SW 1271 (cell line): ENCODE measurements around the gene DLG2.

Source experiments
- DNase-seq, 2 experiments: peaks; one replicate each; lab custom pipeline; 2025; lab: John Stamatoyannopoulos, UW

DLG2 gene

GRCh38 chr11:84563356-84563755, 1063.8 kb downstream of the DLG2 start:
- no peak for DNase-seq

- DNase-seq: no peak
Measured at GRCh38 chr11:84560206-84560605, 1066.9 kb downstream of the DLG2 start.

GRCh38 chr11:84558085-84558905, 1068.8 kb downstream of the DLG2 start:
- peak; percentile 36 to 57 for DNase-seq

- DNase-seq: no peak
Measured at GRCh38 chr11:84552791-84553190, 1074.4 kb downstream of the DLG2 start.

GRCh38 chr11:84549217-84549616, 1077.9 kb downstream of the DLG2 start:
- DNase-seq: no peak

- DNase-seq: no peak
Measured at GRCh38 chr11:84544566-84544965, 1082.6 kb downstream of the DLG2 start.

- no peak for DNase-seq
Measured at GRCh38 chr11:84543367-84544159, 1083.6 kb downstream of the DLG2 start.

GRCh38 chr11:84541731-84542340, 1085.3 kb downstream of the DLG2 start:
- DNase-seq: no peak

GRCh38 chr11:84536456-84536855, 1090.7 kb downstream of the DLG2 start:
- no peak for DNase-seq

- DNase-seq: no peak
Measured at GRCh38 chr11:84532364-84532763, 1094.8 kb downstream of the DLG2 start.

- DNase-seq: no peak
Measured at GRCh38 chr11:84526250-84526649, 1100.9 kb downstream of the DLG2 start.

- DNase-seq: peak in 1 of 2 experiments; percentile 3
Measured at GRCh38 chr11:84524422-84525051, 1102.6 kb downstream of the DLG2 start.

- no peak for DNase-seq
Measured at GRCh38 chr11:84522331-84522730, 1104.8 kb downstream of the DLG2 start.

- no peak for DNase-seq
Measured at GRCh38 chr11:84518631-84519183, 1108.4 kb downstream of the DLG2 start.

- DNase-seq: no peak
Measured at GRCh38 chr11:84514436-84514835, 1112.7 kb downstream of the DLG2 start.

- no peak for DNase-seq
Measured at GRCh38 chr11:84503503-84503902, 1123.6 kb downstream of the DLG2 start.

GRCh38 chr11:84501750-84502149, 1125.4 kb downstream of the DLG2 start:
- no peak for DNase-seq

- DNase-seq: no peak
Measured at GRCh38 chr11:84497981-84498411, 1129.1 kb downstream of the DLG2 start.

- no peak for DNase-seq
Measured at GRCh38 chr11:84497181-84497580, 1130.0 kb downstream of the DLG2 start.

GRCh38 chr11:84496122-84496521, 1131.0 kb downstream of the DLG2 start:
- no peak for DNase-seq

GRCh38 chr11:84480131-84480530, 1147.0 kb downstream of the DLG2 start:
- DNase-seq: no peak

GRCh38 chr11:84476581-84476980, 1150.6 kb downstream of the DLG2 start:
- DNase-seq: no peak
